HG03060 (cell line): ENCODE measurements around the gene CACNA1D.
"Not testable (repeated sequence)": the region's sequence is repeated elsewhere in the genome, so short reads cannot be mapped to it uniquely, and the experiment has no call there.

ENCODE experiments used
- ATAC-seq: cut with Tn5 transposase; IDR thresholded peaks from one replicate; pipeline ENCODE4 v1.9.1; 2021; ENCODE audit warnings: low read depth, moderate number of reproducible peaks; ENCODE audit not compliant: unreplicated experiment

CACNA1D gene

GRCh38 chr3:53643757-53644156, 149.3 kb downstream of the CACNA1D start:
- no peak for ATAC-seq

- no peak for ATAC-seq
These were observed 151.3 kb downstream of the CACNA1D start for GRCh38 chr3:53645754-53646153.

GRCh38 chr3:53646723-53647122, 152.3 kb downstream of the CACNA1D start:
- no peak for ATAC-seq

GRCh38 chr3:53649816-53650215, 155.4 kb downstream of the CACNA1D start:
- no peak for ATAC-seq

GRCh38 chr3:53650424-53650823, 156.0 kb downstream of the CACNA1D start:
- ATAC-seq = peak; percentile 77

- no peak for ATAC-seq
These were observed 156.7 kb downstream of the CACNA1D start for GRCh38 chr3:53650928-53651661.

- ATAC-seq = no peak
These were observed 157.5 kb downstream of the CACNA1D start for GRCh38 chr3:53651927-53652326.

- ATAC-seq = no peak
These were observed 163.2 kb downstream of the CACNA1D start for GRCh38 chr3:53657651-53658050.

GRCh38 chr3:53658613-53659193, 164.3 kb downstream of the CACNA1D start:
- ATAC-seq = no peak

- no peak for ATAC-seq
These were observed 165.6 kb downstream of the CACNA1D start for GRCh38 chr3:53659996-53660395.

- ATAC-seq = no peak
These were observed 167.1 kb downstream of the CACNA1D start for GRCh38 chr3:53661480-53661879.

- not testable (repeated sequence) for ATAC-seq
These were observed 170.4 kb downstream of the CACNA1D start for GRCh38 chr3:53664812-53665211.

- no peak for ATAC-seq
These were observed 171.4 kb downstream of the CACNA1D start for GRCh38 chr3:53665608-53666425.

GRCh38 chr3:53668872-53669271, 174.5 kb downstream of the CACNA1D start:
- ATAC-seq = no peak

- ATAC-seq = no peak
These were observed 176.3 kb downstream of the CACNA1D start for GRCh38 chr3:53670721-53671120.

GRCh38 chr3:53671192-53671960, 177.0 kb downstream of the CACNA1D start:
- ATAC-seq = no peak

GRCh38 chr3:53671961-53672299, 177.5 kb downstream of the CACNA1D start:
- no peak for ATAC-seq

GRCh38 chr3:53672981-53673380, 178.6 kb downstream of the CACNA1D start:
- no peak for ATAC-seq

- ATAC-seq = no peak
These were observed 179.4 kb downstream of the CACNA1D start for GRCh38 chr3:53673722-53674350.

- no peak for ATAC-seq
These were observed 180.2 kb downstream of the CACNA1D start for GRCh38 chr3:53674582-53674981.
